HG03342 (cell line): ENCODE measurements around the gene RNF213.
"Not testable (repeated sequence)": the region's sequence is repeated elsewhere in the genome, so short reads cannot be mapped to it uniquely, and the experiment has no call there.

ENCODE experiments used
- ATAC-seq: cut with Tn5 transposase; IDR thresholded peaks from one replicate; pipeline ENCODE4 v1.9.1; 2021; ENCODE audit warnings: mild to moderate bottlenecking, moderate library complexity; ENCODE audit not compliant: unreplicated experiment

Gene RNF213

DNA sequence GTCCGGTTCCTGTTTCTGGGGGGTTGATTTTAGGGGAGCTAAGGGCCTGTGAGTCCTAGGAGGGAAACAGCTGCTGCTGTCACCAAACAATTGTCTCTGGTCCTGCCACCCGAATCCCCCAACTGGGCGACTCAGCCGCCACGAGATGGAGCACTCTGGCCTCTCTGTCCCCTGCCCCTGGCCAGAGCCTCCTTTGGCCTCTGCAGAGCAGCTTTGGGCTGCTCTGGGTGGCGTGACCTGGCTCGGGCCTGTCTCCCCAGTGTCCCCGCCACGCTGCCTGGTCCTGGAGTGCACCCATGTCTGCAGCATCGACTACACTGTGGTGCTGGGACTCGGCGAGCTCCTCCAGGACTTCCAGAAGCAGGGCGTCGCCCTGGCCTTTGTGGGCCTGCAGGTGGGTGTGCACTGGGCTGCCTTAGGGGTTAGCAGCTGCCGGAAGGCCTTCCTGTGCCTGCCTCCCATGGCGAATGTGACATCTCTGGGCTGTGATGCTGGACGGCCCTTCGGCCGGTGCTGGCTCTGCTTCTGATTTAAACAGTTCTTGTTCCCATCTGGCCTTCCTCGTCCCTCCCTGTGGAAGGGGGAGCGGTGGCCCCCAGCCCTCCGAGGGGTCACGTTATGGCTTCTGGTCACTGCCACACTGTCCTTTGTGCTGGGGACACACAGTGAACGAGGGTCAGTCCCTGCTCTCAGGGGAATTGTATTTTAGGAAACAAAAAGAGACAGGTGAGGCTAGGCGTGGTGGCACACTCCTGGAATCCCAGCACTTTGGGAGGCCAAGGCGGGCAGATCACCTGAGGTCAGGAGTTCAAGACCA, 11.6 kb upstream of the RNF213 start:
- no peak for ATAC-seq

- no peak for ATAC-seq
Observed at GRCh38 chr17:80251966-80252365, 8.7 kb upstream of the RNF213 start.

- ATAC-seq: no peak
Observed at GRCh38 chr17:80252871-80253270, 7.8 kb upstream of the RNF213 start.

DNA sequence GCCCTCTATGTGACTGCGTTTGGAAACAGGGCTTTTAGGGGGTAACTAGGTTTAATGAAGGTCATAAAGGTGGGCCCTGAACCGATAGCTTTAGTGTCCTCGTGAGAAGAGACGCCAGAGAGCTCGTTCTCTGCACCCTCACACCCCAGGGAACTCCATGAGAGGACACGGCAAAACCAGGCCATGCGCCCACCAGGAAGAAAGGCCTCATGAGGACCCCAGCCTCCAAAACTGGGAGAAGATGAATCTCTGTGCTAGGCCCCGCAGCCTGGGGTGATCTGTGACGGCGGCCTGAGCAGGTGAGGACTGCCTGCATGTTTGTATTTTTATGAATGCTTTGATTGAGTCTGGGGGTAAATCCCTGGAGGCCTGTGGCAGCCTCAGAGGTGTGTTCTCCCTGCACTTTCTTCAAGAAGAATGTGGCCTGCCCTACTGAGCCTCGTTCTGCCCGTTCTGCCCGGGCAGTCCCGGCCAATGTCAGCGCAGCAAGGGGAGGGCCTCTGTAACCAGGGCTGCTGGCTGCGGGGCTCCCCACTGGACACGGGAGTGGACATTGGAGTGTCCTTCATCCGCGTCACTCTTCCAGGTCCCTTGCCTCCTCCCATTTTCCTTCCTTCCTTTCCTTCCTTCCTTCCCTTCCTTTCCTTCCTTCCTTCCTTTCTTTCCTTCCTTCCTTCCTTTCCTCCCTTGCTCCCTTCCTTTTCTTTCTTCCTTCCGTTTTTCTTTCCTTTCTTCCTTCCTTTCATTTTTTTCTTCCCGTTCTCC, 6.8 kb upstream of the RNF213 start:
- ATAC-seq: no peak

GRCh38 chr17:80254396-80255251, 6.0 kb upstream of the RNF213 start:
- peak; percentile 50 for ATAC-seq

DNA sequence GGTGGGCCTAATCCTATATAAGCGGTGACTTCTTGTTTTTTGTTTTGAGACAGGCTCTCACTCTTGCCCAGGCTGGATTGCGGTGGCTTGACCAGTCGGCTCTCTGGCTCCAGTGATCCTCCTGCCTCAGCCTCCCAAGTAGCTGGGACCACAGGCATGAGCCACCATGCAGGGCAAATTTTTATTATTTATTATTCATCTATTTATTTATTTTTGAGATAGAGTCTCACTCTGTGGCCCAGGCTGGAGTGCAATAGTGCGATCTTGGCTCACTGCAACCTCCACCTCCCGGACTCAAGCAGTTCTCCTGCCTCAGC, 4.7 kb upstream of the RNF213 start:
- no peak for ATAC-seq

- ATAC-seq: no peak
Observed at GRCh38 chr17:80257716-80258213, 2.9 kb upstream of the RNF213 start.

GRCh38 chr17:80258296-80258695, 2.4 kb upstream of the RNF213 start:
- not testable (repeated sequence) for ATAC-seq

DNA sequence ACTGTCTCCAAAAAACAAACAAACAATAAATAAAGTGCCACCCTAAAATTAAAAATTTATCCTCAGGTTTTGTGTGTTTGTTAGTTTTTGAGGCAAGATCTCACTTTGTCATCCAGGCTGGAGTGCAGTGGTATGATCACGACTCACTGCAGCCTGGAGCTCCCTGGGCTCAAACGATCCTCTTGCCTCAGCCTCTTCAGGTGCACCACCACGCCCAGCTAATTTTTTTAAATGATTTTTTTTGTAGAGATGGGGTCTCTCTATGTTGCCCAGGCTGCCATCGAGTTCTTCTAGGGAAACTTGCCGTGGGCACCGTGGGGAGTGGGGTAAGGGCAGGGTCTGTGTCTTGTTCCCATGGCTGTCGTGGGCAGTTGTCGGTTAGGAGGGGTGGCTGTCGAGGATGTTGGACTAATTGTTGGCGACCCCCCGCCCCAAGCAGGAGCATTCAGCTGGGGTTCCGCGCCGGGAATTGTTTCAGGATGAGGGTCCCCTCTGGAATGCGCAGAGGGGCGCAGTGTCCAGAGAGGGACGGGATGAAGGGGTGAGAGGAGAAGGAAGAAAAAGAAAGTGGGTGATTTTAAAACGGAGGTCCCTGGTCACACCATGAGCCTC, 1.1 kb upstream of the RNF213 start:
- no peak for ATAC-seq

GRCh38 chr17:80260069-80260535, 550 bp upstream of the RNF213 start:
- peak; percentile 27 for ATAC-seq

GRCh38 chr17:80261159-80261894, 675 bp downstream of the RNF213 start:
- peak; percentile 1 for ATAC-seq

DNA sequence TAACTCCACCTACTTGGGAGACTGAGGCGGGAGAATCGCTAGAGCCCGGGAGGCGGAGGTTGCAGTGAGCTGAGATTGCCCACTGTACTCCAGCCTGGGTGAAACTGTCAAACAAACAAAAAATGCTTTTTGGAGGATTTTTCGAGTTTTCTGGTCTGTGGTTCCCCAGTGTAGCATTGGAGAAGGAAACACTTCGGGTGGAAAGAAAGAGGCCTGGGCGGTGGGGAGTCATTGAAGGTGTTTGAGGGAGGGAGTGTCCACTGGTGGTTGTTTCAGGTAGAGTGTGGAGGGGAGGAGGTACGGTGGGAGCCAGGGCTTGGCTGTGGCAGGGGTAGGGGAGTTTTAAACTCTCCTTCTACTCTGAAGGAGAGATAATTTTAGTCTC, 1.2 kb downstream of the RNF213 start:
- no peak for ATAC-seq

DNA sequence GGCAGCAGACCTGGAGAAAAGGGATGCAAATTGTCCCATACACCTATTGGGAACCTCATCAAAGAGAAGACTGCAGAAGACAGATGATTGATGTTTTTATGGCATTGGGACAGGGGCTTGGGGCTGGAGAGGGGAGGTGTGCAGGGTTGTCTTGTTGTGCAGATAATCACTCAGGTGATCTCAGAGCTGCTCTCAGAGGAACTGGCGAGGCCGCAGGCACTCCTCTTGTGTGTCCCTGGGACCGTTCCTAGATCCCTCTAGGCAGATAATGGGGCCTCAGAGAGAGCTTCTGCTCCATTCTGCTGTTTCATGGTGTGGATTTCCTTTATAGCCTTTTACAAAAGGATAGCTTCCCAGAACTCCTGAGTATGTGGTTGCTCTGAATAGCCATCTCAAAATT, 1.6 kb downstream of the RNF213 start:
- no peak for ATAC-seq

DNA sequence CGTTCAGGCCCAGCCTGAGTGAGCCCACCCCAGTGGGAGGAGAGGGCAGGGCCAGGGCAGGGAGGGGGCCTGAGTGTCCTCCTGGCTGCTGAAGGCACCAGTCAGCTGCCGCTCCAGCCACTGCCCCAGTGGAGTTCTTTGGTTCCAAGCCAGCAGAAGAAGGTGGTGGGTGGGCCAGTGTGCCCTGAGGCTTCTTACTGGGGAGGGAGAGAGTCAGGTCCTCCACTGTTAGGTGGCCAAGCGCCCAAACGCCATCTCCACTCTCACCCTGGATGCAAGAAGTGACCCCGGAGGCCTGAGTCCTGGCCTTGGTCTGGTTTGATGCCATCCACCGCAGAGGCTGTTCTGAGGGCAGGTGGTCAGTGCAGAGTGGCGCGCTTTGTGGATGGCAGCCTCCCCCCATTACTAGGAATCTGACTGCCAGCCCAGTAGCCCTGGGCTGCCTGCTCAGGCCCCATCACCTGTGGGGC, 2.2 kb downstream of the RNF213 start:
- ATAC-seq: no peak

- peak; percentile 53 for ATAC-seq
Observed at GRCh38 chr17:80263253-80264204, 2.9 kb downstream of the RNF213 start.

DNA sequence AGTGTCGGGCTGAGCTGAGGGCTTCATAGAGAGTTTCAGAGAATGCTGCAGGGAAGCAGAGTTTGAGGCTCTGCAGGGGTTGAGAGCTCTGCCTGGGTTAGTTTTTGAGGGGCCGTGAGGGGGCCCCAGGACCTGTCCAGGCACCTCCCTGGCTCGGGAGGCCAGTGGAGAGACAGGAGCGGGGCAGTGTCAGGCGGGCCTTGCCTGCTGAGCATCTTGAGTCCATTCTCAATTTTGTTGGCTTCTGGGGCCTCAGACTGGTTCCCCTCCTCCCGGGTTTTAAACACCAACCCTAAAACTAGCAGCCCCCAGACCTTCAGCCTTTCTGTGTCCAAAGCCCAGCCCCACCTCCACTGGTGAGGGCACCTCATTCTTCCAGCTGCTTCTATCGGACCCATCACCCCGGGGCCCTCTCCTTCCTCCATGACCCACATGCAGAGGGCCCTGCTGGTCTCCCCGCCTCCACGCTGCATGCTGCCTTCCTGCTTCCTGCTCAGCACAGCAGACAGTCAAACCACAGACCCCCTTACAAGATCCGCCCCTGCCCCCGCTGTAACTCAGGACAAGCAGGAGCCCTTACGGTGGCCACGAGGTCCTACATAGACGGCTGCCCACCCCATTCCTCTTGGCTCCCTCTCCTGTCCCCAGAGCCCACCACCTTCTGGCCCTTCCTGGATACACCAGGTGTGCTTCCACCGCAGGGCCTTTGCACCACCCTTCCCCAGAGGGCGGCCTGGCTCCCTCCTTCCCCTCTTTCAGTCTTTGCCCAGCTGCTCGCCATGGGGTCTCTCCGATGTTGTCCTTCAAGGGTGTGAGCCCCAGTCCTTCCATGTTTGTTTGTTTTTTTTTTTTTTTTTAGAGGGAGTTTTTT, 3.8 kb downstream of the RNF213 start:
- no peak for ATAC-seq

DNA sequence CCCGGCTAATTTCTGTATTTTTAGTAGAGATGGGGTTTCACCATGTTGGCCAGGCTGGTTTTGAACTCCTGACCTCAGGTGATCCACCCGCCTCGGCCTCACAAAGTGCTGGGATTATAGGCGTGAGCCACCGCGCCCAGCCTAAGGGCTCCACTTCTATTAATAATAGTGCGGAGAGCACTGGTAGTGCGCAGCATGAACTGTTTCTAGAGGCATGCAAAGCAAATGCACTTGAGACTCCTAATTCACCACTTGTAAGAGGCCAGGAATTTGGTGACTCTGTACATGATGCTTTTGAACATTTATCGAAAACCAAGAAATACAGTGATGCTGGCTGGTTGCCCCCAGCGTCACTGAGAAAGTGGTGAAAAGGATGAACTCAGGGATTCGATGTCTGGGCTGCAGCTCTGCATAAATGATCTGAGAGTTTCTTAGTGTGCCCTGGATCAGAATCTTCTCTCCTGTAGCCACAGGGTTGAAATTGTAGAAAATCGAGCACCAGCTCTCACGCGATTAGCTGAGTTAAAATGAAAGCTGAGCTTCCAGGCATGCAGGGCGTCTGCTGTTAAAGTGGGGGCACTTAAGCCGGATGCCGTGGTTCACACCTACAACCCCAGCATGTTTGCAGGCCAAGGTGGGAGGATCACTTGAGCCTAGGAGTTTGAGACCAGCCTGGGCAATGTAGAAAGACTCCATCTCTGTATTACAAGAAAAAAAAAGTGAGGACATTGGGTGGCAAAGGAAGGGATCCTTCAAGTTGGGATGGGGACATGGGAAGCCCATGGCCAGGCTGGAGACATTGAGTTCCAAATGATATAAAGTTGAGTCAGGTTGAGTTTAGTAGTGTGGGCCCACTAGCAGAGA, 4.8 kb downstream of the RNF213 start:
- no peak for ATAC-seq
